SK-N-SH treated with all-trans-retinoic acid at 6 μM for 48 hours (cell line): ENCODE data around the gene KRTAP5-6.

Experiments used
- ARNTL ChIP-seq: fragments of 450-650 bp; formaldehyde crosslinking; IDR thresholded peaks from 2 replicates; pipeline ENCODE4 v1.5.0; 2020; ENCODE audit warnings: low read depth, mild to moderate bottlenecking, moderate library complexity, borderline replicate concordance
- CSDC2 ChIP-seq: fragments of 250-450 bp; sonication (Bioruptor Pico); IDR thresholded peaks from 2 replicates; pipeline ENCODE4 v1.5.0; 2020; ENCODE audit warnings: mild to moderate bottlenecking, moderate library complexity
- ISL1 ChIP-seq: fragments of 250-450 bp; sonication (Bioruptor Pico); IDR thresholded peaks from 2 replicates; pipeline ENCODE4 v2.1.2; 2022; ENCODE audit warnings: mild to moderate bottlenecking, moderate library complexity
- RARB ChIP-seq: fragments of 250-450 bp; sonication (Bioruptor Pico); IDR thresholded peaks from 2 replicates; pipeline ENCODE4 v1.8.0; 2021; ENCODE audit warnings: mild to moderate bottlenecking, moderate library complexity
- TOX ChIP-seq: fragments of 250-450 bp; sonication (Bioruptor Pico); IDR thresholded peaks from 2 replicates; pipeline ENCODE4 v1.8.0; 2021; ENCODE audit warnings: mild to moderate bottlenecking, moderate library complexity, borderline replicate concordance
- ZFP3 ChIP-seq: fragments of 250-450 bp; sonication (Bioruptor Pico); IDR thresholded peaks from 2 replicates; pipeline ENCODE4 v1.5.0; 2020; ENCODE audit warnings: mild to moderate bottlenecking, moderate library complexity
- ZFP30 ChIP-seq: fragments of 450-650 bp; formaldehyde crosslinking; IDR thresholded peaks from 2 replicates; pipeline ENCODE4 v1.5.0; 2022; ENCODE audit warnings: mild to moderate bottlenecking, moderate library complexity
- ZNF70 ChIP-seq: fragments of 450-650 bp; formaldehyde crosslinking; IDR thresholded peaks from 2 replicates; pipeline ENCODE4 v1.5.0; 2020; ENCODE audit warnings: mild to moderate bottlenecking, moderate library complexity
- TF ChIP-seq, protein P1 (sequence below): fragments of 250-450 bp; sonication (Bioruptor Pico); IDR thresholded peaks from 2 replicates; pipeline ENCODE4 v1.8.0; 2020; ENCODE audit warnings: mild to moderate bottlenecking, moderate library complexity, borderline replicate concordance
- TF ChIP-seq, protein P2 (sequence below): fragments of 250-450 bp; sonication (Bioruptor Pico); IDR thresholded peaks from 2 replicates; pipeline ENCODE4 v1.5.1; 2020; ENCODE audit warnings: low read depth, mild to moderate bottlenecking, moderate library complexity
- TF ChIP-seq, protein P3 (sequence below): fragments of 250-450 bp; sonication (Bioruptor Pico); IDR thresholded peaks from 2 replicates; pipeline ENCODE4 v1.5.1; 2021; ENCODE audit warnings: mild to moderate bottlenecking, moderate library complexity
- TF ChIP-seq, protein P4 (sequence below): fragments of 250-450 bp; sonication (Bioruptor Pico); IDR thresholded peaks from 2 replicates; pipeline ENCODE4 v1.5.0; 2020; ENCODE audit warnings: mild to moderate bottlenecking, moderate library complexity

DNA sequence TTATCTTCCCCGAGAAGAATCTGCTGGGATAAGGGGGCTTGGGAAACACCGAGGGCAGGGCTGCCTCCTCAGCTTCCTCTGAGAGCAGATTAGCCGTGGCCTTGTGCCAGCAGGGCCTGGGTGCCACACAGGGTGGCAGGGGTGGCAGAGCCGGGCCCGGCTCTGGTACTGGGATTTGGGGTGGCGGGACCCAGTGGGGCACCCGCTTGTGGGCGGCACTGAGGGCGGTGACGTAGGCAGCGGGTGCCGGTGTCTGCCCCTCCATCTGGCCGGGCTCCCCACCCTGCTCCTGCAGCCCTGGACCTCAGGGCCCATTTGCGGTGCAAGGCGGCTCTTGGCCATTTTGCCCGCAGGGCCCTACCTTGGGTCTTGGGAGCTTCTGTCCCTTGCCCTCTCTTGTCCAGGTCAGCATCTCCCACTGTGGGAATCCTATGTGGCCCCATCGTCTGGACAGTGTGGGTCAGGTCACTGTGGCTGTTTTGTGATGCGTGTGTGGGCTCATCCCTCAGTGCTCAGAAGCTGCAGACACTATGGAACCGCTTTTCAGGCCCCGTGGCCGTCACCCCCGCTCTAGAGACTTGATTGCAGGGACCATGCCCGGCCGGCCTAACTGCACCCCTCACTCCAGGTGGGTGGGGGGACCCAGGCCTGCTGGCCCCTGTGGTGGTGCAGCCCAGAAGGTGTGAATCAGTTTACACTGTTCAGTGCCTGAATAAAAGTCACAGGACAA lies 29.7 kb upstream of the KRTAP5-6 start:
- TF ChIP-seq RARB (CRISPR knock-in tag) (no peak), ZNF70 (CRISPR knock-in tag) (no peak), TOX (CRISPR knock-in tag) (no peak), ZFP3 (no peak), ARNTL (CRISPR knock-in tag) (no peak), CSDC2 (CRISPR knock-in tag) (no peak), ZFP30 (CRISPR knock-in tag) (no peak), ISL1 (CRISPR knock-in tag) (no peak)
- TF ChIP-seq, protein P1, sequence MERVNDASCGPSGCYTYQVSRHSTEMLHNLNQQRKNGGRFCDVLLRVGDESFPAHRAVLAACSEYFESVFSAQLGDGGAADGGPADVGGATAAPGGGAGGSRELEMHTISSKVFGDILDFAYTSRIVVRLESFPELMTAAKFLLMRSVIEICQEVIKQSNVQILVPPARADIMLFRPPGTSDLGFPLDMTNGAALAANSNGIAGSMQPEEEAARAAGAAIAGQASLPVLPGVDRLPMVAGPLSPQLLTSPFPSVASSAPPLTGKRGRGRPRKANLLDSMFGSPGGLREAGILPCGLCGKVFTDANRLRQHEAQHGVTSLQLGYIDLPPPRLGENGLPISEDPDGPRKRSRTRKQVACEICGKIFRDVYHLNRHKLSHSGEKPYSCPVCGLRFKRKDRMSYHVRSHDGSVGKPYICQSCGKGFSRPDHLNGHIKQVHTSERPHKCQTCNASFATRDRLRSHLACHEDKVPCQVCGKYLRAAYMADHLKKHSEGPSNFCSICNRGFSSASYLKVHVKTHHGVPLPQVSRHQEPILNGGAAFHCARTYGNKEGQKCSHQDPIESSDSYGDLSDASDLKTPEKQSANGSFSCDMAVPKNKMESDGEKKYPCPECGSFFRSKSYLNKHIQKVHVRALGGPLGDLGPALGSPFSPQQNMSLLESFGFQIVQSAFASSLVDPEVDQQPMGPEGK (CRISPR knock-in tag) = no peak
- TF ChIP-seq, protein P2, sequence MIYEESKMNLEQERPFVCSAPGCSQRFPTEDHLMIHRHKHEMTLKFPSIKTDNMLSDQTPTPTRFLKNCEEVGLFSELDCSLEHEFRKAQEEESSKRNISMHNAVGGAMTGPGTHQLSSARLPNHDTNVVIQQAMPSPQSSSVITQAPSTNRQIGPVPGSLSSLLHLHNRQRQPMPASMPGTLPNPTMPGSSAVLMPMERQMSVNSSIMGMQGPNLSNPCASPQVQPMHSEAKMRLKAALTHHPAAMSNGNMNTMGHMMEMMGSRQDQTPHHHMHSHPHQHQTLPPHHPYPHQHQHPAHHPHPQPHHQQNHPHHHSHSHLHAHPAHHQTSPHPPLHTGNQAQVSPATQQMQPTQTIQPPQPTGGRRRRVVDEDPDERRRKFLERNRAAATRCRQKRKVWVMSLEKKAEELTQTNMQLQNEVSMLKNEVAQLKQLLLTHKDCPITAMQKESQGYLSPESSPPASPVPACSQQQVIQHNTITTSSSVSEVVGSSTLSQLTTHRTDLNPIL (CRISPR knock-in tag) = no peak
- TF ChIP-seq, protein P3, sequence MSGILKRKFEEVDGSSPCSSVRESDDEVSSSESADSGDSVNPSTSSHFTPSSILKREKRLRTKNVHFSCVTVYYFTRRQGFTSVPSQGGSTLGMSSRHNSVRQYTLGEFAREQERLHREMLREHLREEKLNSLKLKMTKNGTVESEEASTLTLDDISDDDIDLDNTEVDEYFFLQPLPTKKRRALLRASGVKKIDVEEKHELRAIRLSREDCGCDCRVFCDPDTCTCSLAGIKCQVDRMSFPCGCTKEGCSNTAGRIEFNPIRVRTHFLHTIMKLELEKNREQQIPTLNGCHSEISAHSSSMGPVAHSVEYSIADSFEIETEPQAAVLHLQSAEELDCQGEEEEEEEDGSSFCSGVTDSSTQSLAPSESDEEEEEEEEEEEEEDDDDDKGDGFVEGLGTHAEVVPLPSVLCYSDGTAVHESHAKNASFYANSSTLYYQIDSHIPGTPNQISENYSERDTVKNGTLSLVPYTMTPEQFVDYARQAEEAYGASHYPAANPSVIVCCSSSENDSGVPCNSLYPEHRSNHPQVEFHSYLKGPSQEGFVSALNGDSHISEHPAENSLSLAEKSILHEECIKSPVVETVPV (CRISPR knock-in tag) = no peak
- TF ChIP-seq, protein P4, sequence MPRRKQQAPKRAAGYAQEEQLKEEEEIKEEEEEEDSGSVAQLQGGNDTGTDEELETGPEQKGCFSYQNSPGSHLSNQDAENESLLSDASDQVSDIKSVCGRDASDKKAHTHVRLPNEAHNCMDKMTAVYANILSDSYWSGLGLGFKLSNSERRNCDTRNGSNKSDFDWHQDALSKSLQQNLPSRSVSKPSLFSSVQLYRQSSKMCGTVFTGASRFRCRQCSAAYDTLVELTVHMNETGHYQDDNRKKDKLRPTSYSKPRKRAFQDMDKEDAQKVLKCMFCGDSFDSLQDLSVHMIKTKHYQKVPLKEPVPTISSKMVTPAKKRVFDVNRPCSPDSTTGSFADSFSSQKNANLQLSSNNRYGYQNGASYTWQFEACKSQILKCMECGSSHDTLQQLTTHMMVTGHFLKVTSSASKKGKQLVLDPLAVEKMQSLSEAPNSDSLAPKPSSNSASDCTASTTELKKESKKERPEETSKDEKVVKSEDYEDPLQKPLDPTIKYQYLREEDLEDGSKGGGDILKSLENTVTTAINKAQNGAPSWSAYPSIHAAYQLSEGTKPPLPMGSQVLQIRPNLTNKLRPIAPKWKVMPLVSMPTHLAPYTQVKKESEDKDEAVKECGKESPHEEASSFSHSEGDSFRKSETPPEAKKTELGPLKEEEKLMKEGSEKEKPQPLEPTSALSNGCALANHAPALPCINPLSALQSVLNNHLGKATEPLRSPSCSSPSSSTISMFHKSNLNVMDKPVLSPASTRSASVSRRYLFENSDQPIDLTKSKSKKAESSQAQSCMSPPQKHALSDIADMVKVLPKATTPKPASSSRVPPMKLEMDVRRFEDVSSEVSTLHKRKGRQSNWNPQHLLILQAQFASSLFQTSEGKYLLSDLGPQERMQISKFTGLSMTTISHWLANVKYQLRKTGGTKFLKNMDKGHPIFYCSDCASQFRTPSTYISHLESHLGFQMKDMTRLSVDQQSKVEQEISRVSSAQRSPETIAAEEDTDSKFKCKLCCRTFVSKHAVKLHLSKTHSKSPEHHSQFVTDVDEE = no peak
